Fibroblast of skin of abdomen (primary cell): Measurements from ENCODE around the gene EML3. TPM values are rescaled to one million over a fixed set of nuclear protein-coding genes. Genes with fewer than 3 reads are reported as not detected.
"Not testable (repeated sequence)": the region's sequence is repeated elsewhere in the genome, so short reads cannot be mapped to it uniquely, and the experiment has no call there.

ENCODE experiments used
- DNase-seq: peaks from one replicate; pipeline ENCODE4 v3.0.0-alpha.2; 2013
- polyA plus RNA-seq, 2 experiments: library from polyadenylated mRNA; unstranded; fragments of 120-200 nt; gene quantifications; one replicate each; pipeline ENCODE4 v1.2.1, GENCODE V29; 2013; ENCODE audit not compliant: insufficient read length in 2 of 2

The EML3 gene
- polyA plus RNA-seq (2013, experiment 1 of 2; ENCODE audit: insufficient read length) = 30.8 TPM
- 33.0 TPM for polyA plus RNA-seq (2013, experiment 2 of 2; ENCODE audit: insufficient read length)

GRCh38 chr11:62612366-62613290, at the start of gene EML3, which contains the start of gene ROM1:
Gene EML3 (minus strand): TSS chr11:62612775. CDS start chr11:62612457, 318 bp downstream.
Gene ROM1 (plus strand): TSS chr11:62613257. CDS start chr11:62613282, 25 bp downstream.
- peak; percentile 79 for DNase-seq

- no peak for DNase-seq
These were observed 44.3 kb upstream of the EML3 start for GRCh38 chr11:62656796-62657429.

- DNase-seq = no peak
These were observed 41.7 kb upstream of the EML3 start for GRCh38 chr11:62654297-62654696.

GRCh38 chr11:62652161-62653006, 39.8 kb upstream of the EML3 start:
- no peak for DNase-seq

GRCh38 chr11:62650283-62650682, 37.7 kb upstream of the EML3 start:
- DNase-seq = not testable (repeated sequence)

- no peak for DNase-seq
These were observed 36.9 kb upstream of the EML3 start for GRCh38 chr11:62649486-62649885.

- DNase-seq = no peak
These were observed 36.4 kb upstream of the EML3 start for GRCh38 chr11:62648967-62649364.

GRCh38 chr11:62648185-62648966, 35.8 kb upstream of the EML3 start:
- no peak for DNase-seq

GRCh38 chr11:62647609-62648005, 35.0 kb upstream of the EML3 start:
- no peak for DNase-seq

GRCh38 chr11:62646825-62647608, 34.4 kb upstream of the EML3 start:
- no peak for DNase-seq

- peak; percentile 97 for DNase-seq
These were observed 33.6 kb upstream of the EML3 start, which contains the start of gene GANAB for GRCh38 chr11:62645946-62646824. Gene GANAB (minus strand): TSS chr11:62646613. CDS start chr11:62646599, 14 bp downstream.

GRCh38 chr11:62645671-62645945, 33.0 kb upstream of the EML3 start:
- DNase-seq = no peak

- no peak for DNase-seq
These were observed 31.6 kb upstream of the EML3 start for GRCh38 chr11:62644220-62644619.

GRCh38 chr11:62632492-62632891, 19.9 kb upstream of the EML3 start:
- DNase-seq = no peak

- no peak for DNase-seq
These were observed 15.1 kb upstream of the EML3 start for GRCh38 chr11:62627713-62628112.

GRCh38 chr11:62622476-62623089, 10.0 kb upstream of the EML3 start:
- no peak for DNase-seq

GRCh38 chr11:62621567-62622470, 9.2 kb upstream of the EML3 start, which contains the start of gene B3GAT3:
Gene B3GAT3 (minus strand): TSS chr11:62621986. CDS start chr11:62621947, 39 bp downstream.
- peak; percentile 97 for DNase-seq

- no peak for DNase-seq
These were observed 8.5 kb upstream of the EML3 start for GRCh38 chr11:62621027-62621566.
